HUES6 (cell line): ENCODE measurements around the gene KNTC1.
"Not testable (repeated sequence)": the region's sequence is repeated elsewhere in the genome, so short reads cannot be mapped to it uniquely, and the experiment has no call there.

ENCODE experiments used
- H3K27ac ChIP-seq: 2 replicates; pipeline ENCODE4 v1.7.0; 2013; ENCODE audit warnings: low read depth, mild to moderate bottlenecking, low read length, inconsistent platforms
- H3K27me3 ChIP-seq: 2 replicates; pipeline ENCODE4 v1.6.1; 2013; ENCODE audit warnings: low read length; ENCODE audit not compliant: control insufficient read depth, insufficient read depth
- H3K36me3 ChIP-seq: 2 replicates; pipeline ENCODE4 v1.6.1; 2013; ENCODE audit warnings: low read length; ENCODE audit not compliant: control insufficient read depth, insufficient read depth
- H3K4me1 ChIP-seq: 2 replicates; pipeline ENCODE4 v1.6.1; 2013; ENCODE audit warnings: low read length; ENCODE audit not compliant: control insufficient read depth, insufficient read depth
- H3K4me3 ChIP-seq: 2 replicates; pipeline ENCODE4 v1.5.1; 2013; ENCODE audit warnings: low read depth, low read length
- H3K9ac ChIP-seq: one replicate; pipeline ENCODE4 v1.6.1; 2013; ENCODE audit warnings: mild to moderate bottlenecking, low read length
- H3K9me3 ChIP-seq: 2 replicates; pipeline ENCODE4 v1.6.1; 2013; ENCODE audit warnings: low read depth, low read length; ENCODE audit not compliant: control insufficient read depth, insufficient read depth

The KNTC1 gene

GRCh38 chr12:122566816-122567215, 39.8 kb downstream of the KNTC1 start:
- H3K4me3 ChIP-seq, H3K9ac ChIP-seq, H3K27ac ChIP-seq, H3K9me3 ChIP-seq, H3K4me1 ChIP-seq, H3K27me3 ChIP-seq: not testable (repeated sequence)
- peaks cover 76% of the 10 kb centered on the region for H3K36me3 ChIP-seq

GRCh38 chr12:122569288-122569687, 42.2 kb downstream of the KNTC1 start:
- peaks cover 77% of the 10 kb centered on the region for H3K36me3 ChIP-seq
- no peaks in the 10 kb centered on the region for H3K27me3 ChIP-seq
- no peak overlapping the region for H3K9ac ChIP-seq

GRCh38 chr12:122570006-122570405, 43.0 kb downstream of the KNTC1 start:
- not testable (repeated sequence) for H3K27me3 ChIP-seq, H3K27ac ChIP-seq, H3K9ac ChIP-seq, H3K9me3 ChIP-seq, H3K4me1 ChIP-seq, H3K4me3 ChIP-seq
- peaks cover 78% of the 10 kb centered on the region for H3K36me3 ChIP-seq

More at GRCh38 chr12:122569288-122569687, 42.2 kb downstream of the KNTC1 start:
- no peaks in the 10 kb centered on the region for H3K4me1 ChIP-seq
- H3K4me3 ChIP-seq = no peak overlapping the region
- no peaks in the 10 kb centered on the region for H3K9me3 ChIP-seq
- no peak overlapping the region for H3K27ac ChIP-seq

- no peak overlapping the region for H3K27ac ChIP-seq
- H3K9ac ChIP-seq = no peak overlapping the region
- no peak overlapping the region for H3K4me3 ChIP-seq
- H3K9me3 ChIP-seq = no peaks in the 10 kb centered on the region
- no peaks in the 10 kb centered on the region for H3K27me3 ChIP-seq
- H3K36me3 ChIP-seq = peaks cover 89% of the 10 kb centered on the region
- no peaks in the 10 kb centered on the region for H3K4me1 ChIP-seq
These were observed 44.8 kb downstream of the KNTC1 start for GRCh38 chr12:122571821-122572220.

- H3K9me3 ChIP-seq, H3K4me1 ChIP-seq, H3K4me3 ChIP-seq, H3K27ac ChIP-seq, H3K27me3 ChIP-seq, H3K9ac ChIP-seq: not testable (repeated sequence)
- H3K36me3 ChIP-seq = peaks cover 93% of the 10 kb centered on the region
These were observed 56.2 kb downstream of the KNTC1 start for GRCh38 chr12:122583294-122583693.

- H3K27ac ChIP-seq = no peak overlapping the region
- H3K27me3 ChIP-seq = no peaks in the 10 kb centered on the region
- no peaks in the 10 kb centered on the region for H3K4me1 ChIP-seq
- no peak overlapping the region for H3K4me3 ChIP-seq
- no peaks in the 10 kb centered on the region for H3K9me3 ChIP-seq
- H3K36me3 ChIP-seq = peaks cover 93% of the 10 kb centered on the region
- H3K9ac ChIP-seq = no peak overlapping the region
These were observed 57.3 kb downstream of the KNTC1 start for GRCh38 chr12:122584177-122584863.

GRCh38 chr12:122590990-122591389, 63.9 kb downstream of the KNTC1 start:
- Histone ChIP-seq H3K9me3 (no peaks in the 10 kb centered on the region), H3K9ac (no peak overlapping the region), H3K4me3 (no peak overlapping the region), H3K27ac (no peak overlapping the region), H3K4me1 (no peaks in the 10 kb centered on the region), H3K36me3 (peaks cover 79% of the 10 kb centered on the region), H3K27me3 (no peaks in the 10 kb centered on the region)

GRCh38 chr12:122591966-122592365, 64.9 kb downstream of the KNTC1 start:
- H3K27ac ChIP-seq, H3K9me3 ChIP-seq, H3K4me3 ChIP-seq, H3K4me1 ChIP-seq, H3K9ac ChIP-seq, H3K27me3 ChIP-seq: not testable (repeated sequence)
- H3K36me3 ChIP-seq = peaks cover 73% of the 10 kb centered on the region

- H3K4me3 ChIP-seq, H3K9ac ChIP-seq, H3K27me3 ChIP-seq, H3K4me1 ChIP-seq, H3K27ac ChIP-seq, H3K9me3 ChIP-seq: not testable (repeated sequence)
- peaks cover 71% of the 10 kb centered on the region for H3K36me3 ChIP-seq
These were observed 65.5 kb downstream of the KNTC1 start for GRCh38 chr12:122592543-122592942.

GRCh38 chr12:122593910-122594309, 66.9 kb downstream of the KNTC1 start:
- Histone ChIP-seq H3K4me1 (no peaks in the 10 kb centered on the region), H3K27me3 (no peaks in the 10 kb centered on the region), H3K9ac (no peak overlapping the region), H3K4me3 (no peak overlapping the region), H3K9me3 (no peaks in the 10 kb centered on the region), H3K27ac (no peak overlapping the region), H3K36me3 (peaks cover 68% of the 10 kb centered on the region)

GRCh38 chr12:122596838-122597237, 69.8 kb downstream of the KNTC1 start:
- no peaks in the 10 kb centered on the region for H3K4me1 ChIP-seq
- H3K4me3 ChIP-seq = no peak overlapping the region
- no peak overlapping the region for H3K9ac ChIP-seq
- no peaks in the 10 kb centered on the region for H3K9me3 ChIP-seq
- H3K27ac ChIP-seq = no peak overlapping the region
- H3K36me3 ChIP-seq = peaks cover 64% of the 10 kb centered on the region
- H3K27me3 ChIP-seq = no peaks in the 10 kb centered on the region

- Histone ChIP-seq H3K9me3 (no peaks in the 10 kb centered on the region), H3K4me1 (no peaks in the 10 kb centered on the region), H3K36me3 (peaks cover 71% of the 10 kb centered on the region), H3K4me3 (no peak overlapping the region), H3K9ac (no peak overlapping the region), H3K27me3 (no peaks in the 10 kb centered on the region), H3K27ac (no peak overlapping the region)
These were observed 75.4 kb downstream of the KNTC1 start for GRCh38 chr12:122602456-122602855.
